HG03097 (cell line): ENCODE measurements around the gene EMSY.
"Not testable (repeated sequence)": the region's sequence is repeated elsewhere in the genome, so short reads cannot be mapped to it uniquely, and the experiment has no call there.

Source experiments
- ATAC-seq: cut with Tn5 transposase; IDR thresholded peaks from one replicate; pipeline ENCODE4 v1.9.1; 2021; ENCODE audit not compliant: unreplicated experiment, low FRiP score

EMSY gene

DNA sequence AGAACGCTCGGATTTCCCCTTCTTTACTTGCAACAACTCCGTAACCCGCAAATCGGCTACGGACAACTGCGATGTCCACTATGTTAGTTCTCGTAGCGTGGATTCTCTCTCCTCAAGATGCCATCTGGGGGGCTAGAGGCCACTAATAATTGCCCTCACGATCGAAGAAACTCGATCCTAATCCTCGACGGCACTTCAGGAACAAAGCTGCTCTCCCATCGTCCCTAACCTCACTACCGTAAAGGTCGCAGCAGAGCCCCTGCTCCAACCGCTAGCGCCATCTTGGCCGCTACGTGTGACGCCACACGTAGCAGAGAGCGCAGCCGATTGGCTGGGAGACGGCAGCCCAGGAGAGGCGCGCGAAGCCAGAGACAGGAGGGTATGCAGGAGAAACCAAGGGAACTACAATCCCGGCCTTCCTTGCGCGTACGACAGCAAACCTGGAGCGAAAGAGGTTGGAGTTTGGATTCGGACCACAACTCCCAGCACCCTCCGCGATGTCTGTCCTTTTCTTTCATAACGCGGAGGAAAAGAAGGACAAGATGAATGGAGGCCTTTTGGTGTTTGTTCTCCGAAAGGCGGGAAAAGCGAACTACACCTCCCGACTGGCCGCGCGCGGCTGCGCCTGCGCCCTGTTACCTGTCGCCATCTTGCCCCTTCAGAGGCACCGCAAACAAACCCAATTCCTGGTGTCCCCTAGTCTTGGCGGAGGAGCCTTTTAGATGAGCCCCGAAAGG is at the start of gene EMSY:
EMSY (plus strand) TSS at position 635 of the 737 bp plus-strand sequence. CDS start 1,921 bp downstream, outside the sequence.
- ATAC-seq, result peak; percentile 90

GRCh38 chr11:76395296-76395695 is 49.5 kb upstream of the EMSY start:
- ATAC-seq, result no peak

DNA sequence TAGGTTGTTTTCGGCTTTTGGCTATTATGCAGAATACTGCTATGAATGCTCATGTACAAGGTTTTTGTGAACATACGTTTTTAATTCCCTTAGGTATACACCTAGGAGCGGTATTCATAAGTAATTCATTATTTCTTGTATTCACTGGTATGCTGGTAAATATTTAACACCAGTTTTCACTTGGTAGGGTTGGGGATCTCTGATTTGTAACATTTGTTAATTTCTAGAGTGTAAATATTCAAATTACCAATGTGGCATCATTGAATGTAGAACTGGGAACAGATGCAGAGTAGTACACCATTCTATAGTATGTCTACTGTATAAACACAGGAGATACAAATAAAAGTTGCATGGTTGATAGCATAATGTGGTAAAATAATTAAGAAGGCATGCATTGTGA is 47.4 kb upstream of the EMSY start:
- ATAC-seq, result no peak

DNA sequence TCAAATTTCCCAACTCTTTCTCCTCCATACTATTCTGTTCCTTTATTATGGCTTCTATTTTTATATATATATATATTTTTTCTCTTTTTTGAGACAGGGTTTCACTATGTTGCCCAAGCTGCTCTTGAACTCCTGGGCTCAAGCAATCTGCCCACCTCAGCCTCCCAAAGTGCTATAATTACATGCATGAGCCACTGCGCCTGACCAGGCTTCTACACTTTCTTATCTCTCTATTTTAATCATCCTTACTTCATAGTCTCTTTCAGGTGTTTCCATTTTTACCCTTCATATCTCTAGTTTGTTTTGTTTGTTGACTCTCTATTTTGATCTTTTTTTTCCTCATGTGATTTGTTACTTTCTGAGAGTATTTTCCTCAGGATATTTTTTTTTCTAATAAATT is 43.9 kb upstream of the EMSY start:
- ATAC-seq, result no peak

GRCh38 chr11:76401484-76401883 is 43.3 kb upstream of the EMSY start:
- not testable (repeated sequence) for ATAC-seq

- ATAC-seq, result no peak
Measured at GRCh38 chr11:76406359-76406758, 38.5 kb upstream of the EMSY start.

- ATAC-seq, result no peak
Measured at GRCh38 chr11:76408171-76408965, 36.5 kb upstream of the EMSY start.

GRCh38 chr11:76410851-76411357 is 33.9 kb upstream of the EMSY start:
- ATAC-seq, result no peak

GRCh38 chr11:76415073-76415472 is 29.7 kb upstream of the EMSY start:
- no peak for ATAC-seq

DNA sequence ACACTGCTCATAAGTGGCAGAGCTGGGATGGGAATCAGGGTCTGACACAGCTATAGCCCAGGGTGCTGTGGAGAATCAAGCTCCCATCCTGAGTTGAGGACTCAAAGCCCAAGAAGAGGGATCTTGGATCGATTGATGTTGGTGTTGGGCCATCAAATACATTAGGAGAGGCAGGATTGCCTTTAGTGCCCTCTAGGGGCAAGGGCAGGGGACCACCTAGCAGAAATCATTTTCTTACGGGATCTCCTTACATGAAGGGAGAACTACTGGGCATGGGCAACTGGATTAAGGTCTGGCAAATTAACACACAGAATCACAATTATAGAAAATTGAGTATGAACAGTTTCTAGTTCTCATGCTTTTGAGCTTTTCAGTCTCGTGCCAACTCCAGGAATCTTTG is 24.9 kb upstream of the EMSY start:
- no peak for ATAC-seq

GRCh38 chr11:76424379-76424778 is 20.4 kb upstream of the EMSY start:
- no peak for ATAC-seq

DNA sequence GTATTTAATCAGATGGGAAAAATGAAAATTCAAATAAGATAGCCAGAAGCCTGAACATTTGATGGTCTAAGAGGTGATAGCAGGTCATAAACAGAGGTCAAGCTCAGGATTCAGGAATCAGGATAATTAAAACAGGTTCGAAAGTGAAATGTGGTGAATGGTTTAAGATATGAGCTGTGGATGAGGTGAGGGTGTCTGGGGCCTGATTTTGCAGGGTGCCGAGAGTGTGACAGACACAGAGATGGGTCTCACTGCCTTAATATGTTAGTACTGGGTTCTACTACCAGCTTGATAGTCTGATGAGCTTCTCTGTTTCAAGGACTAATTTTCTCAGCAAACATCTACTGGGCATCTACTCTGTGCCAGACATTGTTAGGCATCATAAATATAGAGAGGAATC is 19.9 kb upstream of the EMSY start:
- no peak for ATAC-seq

- no peak for ATAC-seq
Measured at GRCh38 chr11:76426660-76427059, 18.2 kb upstream of the EMSY start.

DNA sequence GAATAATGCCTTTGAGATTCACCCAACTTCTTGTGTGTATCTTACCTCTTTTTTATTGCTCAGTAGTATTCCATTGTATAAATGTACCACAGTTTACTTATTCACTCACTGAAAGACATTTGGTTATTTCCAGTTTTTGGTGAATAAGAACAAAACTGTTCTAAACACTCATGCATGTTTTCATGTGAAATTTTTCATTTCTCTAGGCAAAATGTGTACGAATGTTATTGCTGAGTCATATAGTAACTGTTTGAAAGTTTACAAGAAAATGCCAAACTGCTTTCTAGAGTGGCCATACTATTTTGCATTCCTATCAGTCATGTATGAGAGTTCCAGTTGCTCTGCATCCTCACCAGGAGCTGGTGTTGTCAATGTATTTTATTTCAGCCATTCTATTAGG is 8.8 kb upstream of the EMSY start:
- no peak for ATAC-seq

- ATAC-seq, result no peak
Measured at GRCh38 chr11:76443268-76443980, 1.4 kb upstream of the EMSY start.

DNA sequence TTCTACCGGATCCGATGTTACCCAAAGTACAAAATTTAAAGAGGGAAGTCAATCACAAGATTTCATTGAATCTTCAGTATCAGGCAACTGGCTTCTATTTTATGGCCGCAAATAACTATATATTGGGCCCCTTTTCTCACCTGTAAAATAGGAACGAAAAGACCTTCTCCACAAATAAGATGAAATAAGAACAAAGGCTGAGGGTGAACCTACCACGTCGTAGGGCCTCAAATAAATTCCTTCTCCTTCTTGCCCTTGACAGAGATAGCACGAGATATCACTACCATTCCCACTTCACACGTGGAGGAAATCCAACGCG is 794 bp upstream of the EMSY start:
- ATAC-seq, result no peak

DNA sequence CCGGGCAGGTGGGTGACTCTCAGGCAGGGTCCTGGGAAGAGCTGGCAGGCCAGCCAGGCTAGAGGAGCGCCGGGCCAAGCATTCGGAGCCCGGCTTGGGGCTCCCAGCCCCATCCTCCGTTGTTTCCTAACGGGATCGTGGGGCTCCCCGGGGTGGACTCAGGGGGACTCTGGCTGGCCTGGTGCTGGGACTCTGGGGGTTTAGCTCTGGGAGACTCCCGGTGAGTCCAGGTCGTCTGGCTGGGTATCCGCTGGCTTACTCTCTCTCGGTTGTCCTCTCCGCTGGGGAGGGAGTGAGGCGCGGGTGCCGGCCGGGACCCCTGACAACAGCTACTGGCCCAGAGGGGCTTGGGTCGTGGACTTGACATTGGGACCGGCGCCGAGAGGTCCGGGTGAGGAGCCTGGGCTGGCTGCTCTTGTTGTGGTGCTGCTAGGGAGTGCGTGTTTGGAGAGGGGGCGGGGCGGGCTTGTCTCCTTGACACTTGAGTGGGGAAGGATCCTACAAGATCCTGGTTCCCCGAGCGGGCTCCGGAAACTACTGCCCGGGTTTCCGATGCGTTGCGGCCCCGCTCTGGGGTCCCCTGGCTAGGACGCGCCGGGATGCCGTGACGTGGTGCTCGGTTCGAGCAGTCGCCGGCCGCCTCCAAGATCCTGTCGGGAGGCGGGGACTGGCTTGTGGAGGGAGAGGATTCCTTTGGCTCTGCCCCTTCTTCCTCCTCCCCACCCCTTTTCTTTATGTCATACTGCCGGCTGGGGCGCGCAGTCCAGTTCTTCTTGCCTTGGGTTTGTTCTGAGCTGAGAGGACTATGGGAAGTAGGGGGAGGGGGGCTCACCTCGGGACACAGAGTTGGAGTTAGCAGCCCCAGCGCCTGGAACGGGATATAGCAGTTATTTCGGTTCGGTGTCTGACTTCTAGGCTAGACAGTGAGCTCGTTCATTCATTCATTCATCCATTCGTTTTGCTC is 585 bp downstream of the EMSY start:
- peak; percentile 16 for ATAC-seq

GRCh38 chr11:76448506-76448905 is 3.7 kb downstream of the EMSY start:
- ATAC-seq, result no peak

GRCh38 chr11:76453248-76453647 is 8.4 kb downstream of the EMSY start:
- no peak for ATAC-seq

GRCh38 chr11:76455331-76455730 is 10.5 kb downstream of the EMSY start:
- no peak for ATAC-seq
